Upper lobe of left lung (tissue), 6 donors: ENCODE measurements around the gene C1orf146. TPM values are rescaled to one million over a fixed set of nuclear protein-coding genes. Genes with fewer than 3 reads are reported as not detected.

Experiments used
- ATAC-seq, 2 donors: fragments of 200-7000 bp; cut with Tn5 transposase; one replicate each; pipeline ENCODE4 v1.9.1; 2022; ENCODE audit warnings: mild to moderate bottlenecking in 2 of 2, moderate library complexity in 2 of 2; ENCODE audit not compliant: low FRiP score in 2 of 2
- DNase-seq, 2 donors: peaks; one replicate each; pipeline ENCODE4 v3.0.0-alpha.2; 2019 to 2020
- H3K27ac ChIP-seq, 4 donors: fragments of 200-600 bp; sonication (generic); one replicate each; pipeline ENCODE4 v1.5.1; 2016 to 2019
- H3K27me3 ChIP-seq, 4 donors: fragments of 200-600 bp; sonication (generic); one replicate each; pipeline ENCODE4 v1.5.1; 2017 to 2019
- H3K36me3 ChIP-seq, 4 donors: fragments of 200-600 bp; sonication (generic); one replicate each; pipeline ENCODE4 v1.5.1; 2016 to 2019
- H3K4me1 ChIP-seq, 4 donors: fragments of 200-600 bp; sonication (generic); one replicate each; pipeline ENCODE4 v1.5.1; 2018 to 2019
- H3K4me3 ChIP-seq, 4 donors: fragments of 200-600 bp; sonication (generic); one replicate each; pipeline ENCODE4 v1.5.1; 2017 to 2019; ENCODE audit warnings: mild to moderate bottlenecking in 2 of 4, moderate library complexity in 1 of 4
- H3K9me3 ChIP-seq, 4 donors: fragments of 200-600 bp; sonication (generic); one replicate each; pipeline ENCODE4 v1.5.1; 2018 to 2019
- CTCF ChIP-seq, 6 experiments: fragments of 450-650 bp in 4 of 6; fragments of 200-600 bp in 2 of 6; sonication (generic) in 2 of 6; IDR thresholded peaks; one replicate each; pipeline ENCODE4 v1.5.1; 2016 to 2019; ENCODE audit warnings: antibody characterized with exemption in 6 of 6
- EP300 ChIP-seq, 4 donors: sonication (generic); formaldehyde crosslinking; IDR thresholded peaks; one replicate each; pipeline ENCODE4 v1.5.1; 2017; ENCODE audit warnings: antibody characterized with exemption in 4 of 4, control low read depth in 2 of 4
- POLR2A ChIP-seq, 4 donors: fragments of 450-650 bp; IDR thresholded peaks; one replicate each; pipeline ENCODE4 v1.5.1; 2016 to 2017; ENCODE audit warnings: antibody characterized with exemption in 4 of 4, mild to moderate bottlenecking in 2 of 4
- POLR2AphosphoS5 ChIP-seq, 2 donors: sonication (generic); formaldehyde crosslinking; IDR thresholded peaks; one replicate each; pipeline ENCODE4 v1.5.1; 2017; ENCODE audit warnings: antibody characterized with exemption in 2 of 2
- WGBS, 2 donors: methylation state at CpG; one replicate each; pipeline ENCODE4 v1.1.5; 2017 to 2018; 5-methylcytosine and 5-hydroxymethylcytosine counted together
- total RNA-seq, 6 donors: library from RNA; depleted of rRNA in 4 of 6; stranded (reverse); fragments of >200 nt in 4 of 6; gene quantifications; one replicate each; pipeline versions ENCODE4 v1.1.0 to v1.2.1, GENCODE V29; 2016 to 2021
- donor health status: DM: no; HTN: no; CAD: no; lungs with moderate emphysema.
- donor health status: DM: no; HTN: yes; CAD: no; lungs with severe emphysema.

C1orf146 gene, protein sequence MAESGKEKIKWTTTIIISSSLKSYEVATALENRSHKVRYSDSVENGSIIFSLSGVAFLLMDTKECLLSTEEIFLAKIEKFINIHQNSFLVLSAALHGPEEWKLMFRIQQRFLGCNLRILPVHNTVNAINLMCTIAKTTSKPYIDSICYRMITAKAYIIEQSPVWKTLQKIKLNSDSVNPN
- not detected for total RNA-seq

DNA sequence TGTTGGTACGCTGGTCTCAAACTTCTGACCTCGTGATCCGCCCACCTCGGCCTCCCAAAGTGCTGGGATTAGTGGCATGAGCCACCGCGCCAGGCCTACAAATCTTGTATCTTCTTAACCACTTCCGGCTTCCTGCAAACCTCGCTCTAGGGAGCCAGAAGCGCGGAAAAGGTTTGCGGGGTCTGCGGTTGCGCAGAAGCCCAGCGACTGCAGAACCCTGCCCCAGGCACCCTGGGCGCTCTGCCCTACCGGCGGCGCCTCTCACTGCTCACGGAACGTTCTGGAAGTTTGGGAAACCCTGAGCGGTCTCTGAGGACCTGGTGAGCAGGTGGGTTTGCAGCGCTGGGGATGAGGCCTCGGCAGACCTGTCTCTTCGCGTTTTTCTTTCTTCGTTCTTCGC is at the start of gene C1orf146:
Gene C1orf146 (plus strand): TSS at position 195 of the 400 bp plus-strand sequence. CDS start 13,506 bp downstream, outside the sequence.
- no peaks in the 10 kb centered on the region for H3K36me3 ChIP-seq
- 95% methylated on average over 26 to 27 of the region's 27 CpGs for WGBS, 2 donors
- TF ChIP-seq EP300 (IDR thresholded peaks at IDR 0.05) (no peak), CTCF (IDR thresholded peaks at IDR 0.05) (no peak), POLR2AphosphoS5 (IDR thresholded peaks at IDR 0.05) (no peak), POLR2A (IDR thresholded peaks at IDR 0.05) (no peak)
- ATAC-seq (no peak), DNase-seq (peak in 1 of 2 donors; percentile 58)
- H3K9me3 ChIP-seq: no peaks in the 10 kb centered on the region
- no peaks in the 10 kb centered on the region for H3K27me3 ChIP-seq
- H3K4me1 ChIP-seq: no peaks in the 10 kb centered on the region
- no peak within 1 kb of the TSS for H3K27ac ChIP-seq
- H3K4me3 ChIP-seq: no peak within 1 kb of the TSS

- ATAC-seq (no peak), DNase-seq (no peak)
- no peak overlapping the region for H3K27ac ChIP-seq
Measured at GRCh38 chr1:92168657-92169056, 49.1 kb upstream of the C1orf146 start.

DNA sequence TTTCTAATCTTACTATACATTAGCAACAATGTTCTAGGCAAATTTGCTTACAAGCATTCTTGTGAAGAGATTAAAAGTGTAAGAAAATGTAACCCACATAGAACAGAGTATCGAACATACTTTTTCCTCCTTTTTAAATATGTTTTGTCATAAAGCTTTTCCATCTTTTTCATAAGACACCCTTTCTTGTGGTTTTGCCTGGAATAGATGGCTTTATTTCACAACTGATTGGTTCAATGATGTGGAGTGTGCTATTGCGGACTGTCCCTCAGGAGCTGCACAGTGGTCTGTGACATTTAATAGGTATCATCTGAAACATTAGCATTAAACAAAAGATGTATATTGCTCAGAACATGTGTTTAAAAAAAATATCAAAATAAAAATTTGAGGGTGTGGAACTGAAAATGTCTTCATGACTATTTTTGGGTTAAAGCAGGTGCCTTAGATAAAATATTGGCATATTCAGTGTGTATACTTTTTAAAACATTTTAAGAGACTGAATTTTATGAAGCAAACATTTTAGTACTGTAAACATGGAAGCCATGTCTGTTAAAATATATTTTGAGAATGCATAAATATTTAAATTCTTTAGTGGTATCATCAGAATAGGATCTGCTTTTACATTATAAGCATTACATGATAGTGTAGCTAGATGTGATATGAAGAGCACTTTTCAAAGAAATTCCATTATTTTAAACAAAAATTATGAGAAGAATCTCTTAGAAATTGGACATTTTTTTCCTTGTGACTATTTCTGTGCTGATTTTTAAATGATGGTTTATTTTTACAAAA is 48.3 kb upstream of the C1orf146 start:
- TF ChIP-seq POLR2AphosphoS5 (IDR thresholded peaks at IDR 0.05) (no peak), CTCF (IDR thresholded peaks at IDR 0.05) (no peak), EP300 (IDR thresholded peaks at IDR 0.05) (no peak), POLR2A (IDR thresholded peaks at IDR 0.05) (no peak)
- DNase-seq (no peak), ATAC-seq (no peak)
- Histone ChIP-seq H3K27me3 (no peaks in the 10 kb centered on the region), H3K4me3 (no peak overlapping the region), H3K9me3 (no peaks in the 10 kb centered on the region), H3K36me3 (peaks cover 0 to 5% (median 0%) of the 10 kb centered on the region in 4 donors), H3K4me1 (no peaks in the 10 kb centered on the region), H3K27ac (no peak overlapping the region)
- 95 to 97% methylated on average over 2 of the region's 2 CpGs for WGBS, 2 donors

More at GRCh38 chr1:92168657-92169056, 49.1 kb upstream of the C1orf146 start:
- TF ChIP-seq CTCF (IDR thresholded peaks at IDR 0.05): no peak
- TF ChIP-seq POLR2AphosphoS5 (IDR thresholded peaks at IDR 0.05): no peak
- no peak for TF ChIP-seq POLR2A (IDR thresholded peaks at IDR 0.05)
- no peak for TF ChIP-seq EP300 (IDR thresholded peaks at IDR 0.05)
- Histone ChIP-seq H3K4me3 (no peak overlapping the region), H3K4me1 (no peaks in the 10 kb centered on the region), H3K9me3 (no peaks in the 10 kb centered on the region), H3K27me3 (no peaks in the 10 kb centered on the region), H3K36me3 (peaks cover 0 to 5% (median 0%) of the 10 kb centered on the region in 4 donors)
- 82 to 88% methylated on average over 5 of the region's 5 CpGs for WGBS, 2 donors

DNA sequence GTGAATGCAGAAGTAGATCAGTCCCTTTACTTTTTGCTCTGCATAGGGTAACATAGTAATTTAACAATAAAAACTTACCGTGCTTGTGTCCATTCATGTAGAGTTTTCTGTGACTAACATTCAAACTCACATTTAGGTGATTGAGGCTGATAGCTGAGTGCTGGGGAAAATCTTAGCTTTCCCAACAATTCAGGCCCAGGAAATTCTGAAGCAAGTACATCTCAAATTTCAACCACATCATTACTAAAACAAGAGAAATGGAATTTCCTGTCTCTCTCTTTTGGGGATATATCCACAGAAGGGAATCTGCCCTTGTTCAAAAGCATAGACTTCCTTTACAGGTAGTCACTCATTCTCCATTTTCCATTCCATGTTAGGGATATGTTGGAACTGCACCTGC is 33.1 kb upstream of the C1orf146 start:
- DNase-seq (no peak), ATAC-seq (no peak)
- H3K36me3 ChIP-seq: peaks cover 0 to 16% (median 0%) of the 10 kb centered on the region in 4 donors
- H3K9me3 ChIP-seq: no peaks in the 10 kb centered on the region
- H3K27ac ChIP-seq: no peak overlapping the region
- H3K4me1 ChIP-seq: no peaks in the 10 kb centered on the region
- no peak overlapping the region for H3K4me3 ChIP-seq
- no peaks in the 10 kb centered on the region for H3K27me3 ChIP-seq
- 78 to 97% methylated on average over 1 of the region's 1 CpG for WGBS, 2 donors
- TF ChIP-seq POLR2AphosphoS5 (IDR thresholded peaks at IDR 0.05) (no peak), CTCF (IDR thresholded peaks at IDR 0.05) (no peak), EP300 (IDR thresholded peaks at IDR 0.05) (no peak), POLR2A (IDR thresholded peaks at IDR 0.05) (no peak)
